Epithelial cell of esophagus (primary cell): ENCODE results near the gene TMEM270.
"Not testable (repeated sequence)": the region's sequence is repeated elsewhere in the genome, so short reads cannot be mapped to it uniquely, and the experiment has no call there.

Experiments used
- DNase-seq: peaks from one replicate; pipeline ENCODE4 v3.0.0; 2010; ENCODE audit warnings: low read depth
- H3K4me3 ChIP-seq: 2 replicates; pipeline ENCODE4 v1.5.1; 2011; ENCODE audit warnings: mild to moderate bottlenecking, low read length, control low read depth
- CTCF ChIP-seq: IDR thresholded peaks from 2 replicates; pipeline ENCODE4 v1.5.1; 2011; ENCODE audit warnings: low read depth, mild to moderate bottlenecking, low read length, control low read depth, inconsistent platforms; ENCODE audit not compliant: insufficient read depth; ENCODE audit errors: missing control alignments

The TMEM270 gene

GRCh38 chr7:73860859-73861258 lies at the start of gene TMEM270:
TMEM270 (plus strand) TSS chr7:73861159; CDS start chr7:73861195, 36 bp downstream.
- no peak for DNase-seq
- no peak within 1 kb of the TSS for H3K4me3 ChIP-seq
- TF ChIP-seq CTCF: no peak

- TF ChIP-seq CTCF: peak; percentile 76
- H3K4me3 ChIP-seq: no peak overlapping the region
- peak; percentile 79 for DNase-seq
Observed at GRCh38 chr7:73811760-73812168, 49.2 kb upstream of the TMEM270 start.

GRCh38 chr7:73812996-73813395 lies 48.0 kb upstream of the TMEM270 start:
- no peak for TF ChIP-seq CTCF
- H3K4me3 ChIP-seq: no peak overlapping the region
- no peak for DNase-seq

- H3K4me3 ChIP-seq: no peak overlapping the region
- no peak for DNase-seq
- no peak for TF ChIP-seq CTCF
Observed at GRCh38 chr7:73815436-73815835, 45.5 kb upstream of the TMEM270 start.

GRCh38 chr7:73817121-73817520 lies 43.8 kb upstream of the TMEM270 start:
- DNase-seq: no peak
- H3K4me3 ChIP-seq: no peak overlapping the region
- TF ChIP-seq CTCF: no peak

- H3K4me3 ChIP-seq: no peak overlapping the region
- no peak for DNase-seq
- TF ChIP-seq CTCF: no peak
Observed at GRCh38 chr7:73820013-73820412, 40.9 kb upstream of the TMEM270 start.

GRCh38 chr7:73821597-73822285 lies 39.2 kb upstream of the TMEM270 start:
- not testable (repeated sequence) for DNase-seq

More at GRCh38 chr7:73821597-73822285, 39.2 kb upstream of the TMEM270 start:
- H3K4me3 ChIP-seq: not testable (repeated sequence)
